ENCODE results near the gene OGFOD3.

The OGFOD3 gene

GRCh38 chr17:82407255-82407654, 11.1 kb downstream of the OGFOD3 start:
- no peak for DNase-seq (ENCODE audit: low read depth in 3 of 3, low spot score in 1 of 3)

- no peak for DNase-seq (ENCODE audit: low read depth in 3 of 3, low spot score in 1 of 3)
Measured at GRCh38 chr17:82406131-82406671, 12.2 kb downstream of the OGFOD3 start.

GRCh38 chr17:82405051-82405450, 13.3 kb downstream of the OGFOD3 start:
- DNase-seq (ENCODE audit: low read depth in 3 of 3, low spot score in 1 of 3) = no peak

- no peak for DNase-seq (ENCODE audit: low read depth in 3 of 3, low spot score in 1 of 3)
Measured at GRCh38 chr17:82403662-82404660, 14.4 kb downstream of the OGFOD3 start.

GRCh38 chr17:82402865-82403264, 15.5 kb downstream of the OGFOD3 start:
- no peak for DNase-seq (ENCODE audit: low read depth in 3 of 3, low spot score in 1 of 3)

- peak in 2 of 3 donors; percentile 6 to 24 for DNase-seq (ENCODE audit: low read depth in 3 of 3, low spot score in 1 of 3)
Measured at GRCh38 chr17:82400830-82401229, 17.6 kb downstream of the OGFOD3 start.

GRCh38 chr17:82400206-82400605, 18.2 kb downstream of the OGFOD3 start:
- DNase-seq (ENCODE audit: low read depth in 3 of 3, low spot score in 1 of 3) = no peak

GRCh38 chr17:82399601-82400101, 18.7 kb downstream of the OGFOD3 start:
- no peak for DNase-seq (ENCODE audit: low read depth in 3 of 3, low spot score in 1 of 3)

GRCh38 chr17:82399041-82399441, 19.3 kb downstream of the OGFOD3 start:
- DNase-seq (ENCODE audit: low read depth in 3 of 3, low spot score in 1 of 3) = no peak

GRCh38 chr17:82397449-82398335, 20.7 kb downstream of the OGFOD3 start:
- DNase-seq (ENCODE audit: low read depth in 3 of 3, low spot score in 1 of 3) = no peak

GRCh38 chr17:82396601-82397435, 21.6 kb downstream of the OGFOD3 start:
- no peak for DNase-seq (ENCODE audit: low read depth in 3 of 3, low spot score in 1 of 3)

- no peak for DNase-seq (ENCODE audit: low read depth in 3 of 3, low spot score in 1 of 3)
Measured at GRCh38 chr17:82394278-82394677, 24.1 kb downstream of the OGFOD3 start.

- DNase-seq (ENCODE audit: low read depth in 3 of 3, low spot score in 1 of 3) = no peak
Measured at GRCh38 chr17:82392941-82393340, 25.4 kb downstream of the OGFOD3 start.

GRCh38 chr17:82392209-82392920, 26.0 kb downstream of the OGFOD3 start:
- DNase-seq (ENCODE audit: low read depth in 3 of 3, low spot score in 1 of 3) = no peak

- no peak for DNase-seq (ENCODE audit: low read depth in 3 of 3, low spot score in 1 of 3)
Measured at GRCh38 chr17:82391496-82392066, 26.8 kb downstream of the OGFOD3 start.

- no peak for DNase-seq (ENCODE audit: low read depth in 3 of 3, low spot score in 1 of 3)
Measured at GRCh38 chr17:82390860-82391435, 27.4 kb downstream of the OGFOD3 start.

- no peak for DNase-seq (ENCODE audit: low read depth in 3 of 3, low spot score in 1 of 3)
Measured at GRCh38 chr17:82390015-82390859, 28.1 kb downstream of the OGFOD3 start.

GRCh38 chr17:82389379-82389778, 29.0 kb downstream of the OGFOD3 start:
- no peak for DNase-seq (ENCODE audit: low read depth in 3 of 3, low spot score in 1 of 3)

Measured in stimulated activated CD4-positive, alpha-beta T cell treated with anti-CD3 and anti-CD28 coated beads, TNF-alpha, amount 100 ng/mL, for 1 hour (primary cell).